ENCODE measurements around the gene JUN. TPM values are rescaled to one million over a fixed set of nuclear protein-coding genes. Genes with fewer than 3 reads are reported as not detected.

JUN gene
- total and polyA plus RNA-seq, 2 of the 13 experiments (the other 11 are each of a cell fraction or from before 2014, with no cell fraction given) = 18.2 to 22.3 TPM

DNA sequence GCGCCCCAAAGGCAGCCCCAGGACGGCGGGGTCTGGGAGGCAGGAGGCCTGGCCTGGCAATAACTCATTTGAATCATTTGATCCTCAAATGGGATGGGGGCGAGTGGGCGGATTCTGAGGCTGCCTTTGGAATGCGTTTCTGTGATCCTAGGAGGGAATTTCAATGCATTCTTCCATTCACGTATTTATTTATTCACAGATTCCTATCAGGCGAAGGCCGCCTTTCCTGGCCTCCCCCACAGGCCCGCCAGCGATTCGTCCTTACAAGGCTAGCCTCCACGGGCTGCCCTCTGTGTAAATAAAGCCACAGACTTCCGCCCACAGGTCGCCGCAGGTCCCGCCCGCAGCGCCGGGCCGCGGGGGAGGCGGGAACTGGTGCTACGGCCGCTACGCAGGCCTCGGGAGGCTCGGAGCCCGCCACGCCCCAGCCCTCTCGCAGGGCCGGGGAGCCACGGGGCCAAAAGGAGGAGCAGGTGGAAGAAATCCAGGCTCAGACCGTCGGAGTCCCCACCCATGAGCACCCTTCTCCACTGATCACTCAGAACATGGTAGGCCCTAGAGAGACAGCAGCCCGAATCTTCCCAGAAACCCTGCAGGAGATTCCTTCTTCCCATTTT, 31.3 kb upstream of the JUN start (continued):
- TF ChIP-seq ZNF558 (CRISPR knock-in tag; IDR thresholded peaks at IDR 0.05; ENCODE audit: borderline replicate concordance) (no peak), ZZZ3 (CRISPR knock-in tag; IDR thresholded peaks at IDR 0.05; ENCODE audit: borderline replicate concordance) (no peak), FOXA3 (CRISPR knock-in tag; IDR thresholded peaks at IDR 0.05) (peak; percentile 66), ZNF12 (CRISPR knock-in tag; IDR thresholded peaks at IDR 0.05) (no peak), GATA4 (IDR thresholded peaks at IDR 0.05; ENCODE audit: borderline replicate concordance, low read depth) (no peak), ATF1 (CRISPR knock-in tag; IDR thresholded peaks at IDR 0.05) (no peak), ZNF607 (CRISPR knock-in tag; IDR thresholded peaks at IDR 0.05; ENCODE audit: borderline replicate concordance) (no peak), ZNF572 (CRISPR knock-in tag; IDR thresholded peaks at IDR 0.05) (no peak), ELF4 (CRISPR knock-in tag; IDR thresholded peaks at IDR 0.05; ENCODE audit: borderline replicate concordance) (no peak)
- TF ChIP-seq, protein P1, sequence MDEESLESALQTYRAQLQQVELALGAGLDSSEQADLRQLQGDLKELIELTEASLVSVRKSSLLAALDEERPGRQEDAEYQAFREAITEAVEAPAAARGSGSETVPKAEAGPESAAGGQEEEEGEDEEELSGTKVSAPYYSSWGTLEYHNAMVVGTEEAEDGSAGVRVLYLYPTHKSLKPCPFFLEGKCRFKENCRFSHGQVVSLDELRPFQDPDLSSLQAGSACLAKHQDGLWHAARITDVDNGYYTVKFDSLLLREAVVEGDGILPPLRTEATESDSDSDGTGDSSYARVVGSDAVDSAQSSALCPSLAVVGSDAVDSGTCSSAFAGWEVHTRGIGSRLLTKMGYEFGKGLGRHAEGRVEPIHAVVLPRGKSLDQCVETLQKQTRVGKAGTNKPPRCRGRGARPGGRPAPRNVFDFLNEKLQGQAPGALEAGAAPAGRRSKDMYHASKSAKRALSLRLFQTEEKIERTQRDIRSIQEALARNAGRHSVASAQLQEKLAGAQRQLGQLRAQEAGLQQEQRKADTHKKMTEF (CRISPR knock-in tag; IDR thresholded peaks at IDR 0.05) = peak; percentile 42; the same call in 1 of the 2 replicates
- TF ChIP-seq, protein P2, sequence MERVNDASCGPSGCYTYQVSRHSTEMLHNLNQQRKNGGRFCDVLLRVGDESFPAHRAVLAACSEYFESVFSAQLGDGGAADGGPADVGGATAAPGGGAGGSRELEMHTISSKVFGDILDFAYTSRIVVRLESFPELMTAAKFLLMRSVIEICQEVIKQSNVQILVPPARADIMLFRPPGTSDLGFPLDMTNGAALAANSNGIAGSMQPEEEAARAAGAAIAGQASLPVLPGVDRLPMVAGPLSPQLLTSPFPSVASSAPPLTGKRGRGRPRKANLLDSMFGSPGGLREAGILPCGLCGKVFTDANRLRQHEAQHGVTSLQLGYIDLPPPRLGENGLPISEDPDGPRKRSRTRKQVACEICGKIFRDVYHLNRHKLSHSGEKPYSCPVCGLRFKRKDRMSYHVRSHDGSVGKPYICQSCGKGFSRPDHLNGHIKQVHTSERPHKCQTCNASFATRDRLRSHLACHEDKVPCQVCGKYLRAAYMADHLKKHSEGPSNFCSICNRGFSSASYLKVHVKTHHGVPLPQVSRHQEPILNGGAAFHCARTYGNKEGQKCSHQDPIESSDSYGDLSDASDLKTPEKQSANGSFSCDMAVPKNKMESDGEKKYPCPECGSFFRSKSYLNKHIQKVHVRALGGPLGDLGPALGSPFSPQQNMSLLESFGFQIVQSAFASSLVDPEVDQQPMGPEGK (CRISPR knock-in tag; IDR thresholded peaks at IDR 0.05) = peak; percentile 40; the same call in 1 of the 2 replicates
- TF ChIP-seq, protein P3, sequence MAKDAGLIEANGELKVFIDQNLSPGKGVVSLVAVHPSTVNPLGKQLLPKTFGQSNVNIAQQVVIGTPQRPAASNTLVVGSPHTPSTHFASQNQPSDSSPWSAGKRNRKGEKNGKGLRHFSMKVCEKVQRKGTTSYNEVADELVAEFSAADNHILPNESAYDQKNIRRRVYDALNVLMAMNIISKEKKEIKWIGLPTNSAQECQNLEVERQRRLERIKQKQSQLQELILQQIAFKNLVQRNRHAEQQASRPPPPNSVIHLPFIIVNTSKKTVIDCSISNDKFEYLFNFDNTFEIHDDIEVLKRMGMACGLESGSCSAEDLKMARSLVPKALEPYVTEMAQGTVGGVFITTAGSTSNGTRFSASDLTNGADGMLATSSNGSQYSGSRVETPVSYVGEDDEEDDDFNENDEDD (CRISPR knock-in tag; IDR thresholded peaks at IDR 0.05; ENCODE audit: borderline replicate concordance) = peak; percentile 56; the same call in 1 of the 2 replicates
- TF ChIP-seq, protein P4, sequence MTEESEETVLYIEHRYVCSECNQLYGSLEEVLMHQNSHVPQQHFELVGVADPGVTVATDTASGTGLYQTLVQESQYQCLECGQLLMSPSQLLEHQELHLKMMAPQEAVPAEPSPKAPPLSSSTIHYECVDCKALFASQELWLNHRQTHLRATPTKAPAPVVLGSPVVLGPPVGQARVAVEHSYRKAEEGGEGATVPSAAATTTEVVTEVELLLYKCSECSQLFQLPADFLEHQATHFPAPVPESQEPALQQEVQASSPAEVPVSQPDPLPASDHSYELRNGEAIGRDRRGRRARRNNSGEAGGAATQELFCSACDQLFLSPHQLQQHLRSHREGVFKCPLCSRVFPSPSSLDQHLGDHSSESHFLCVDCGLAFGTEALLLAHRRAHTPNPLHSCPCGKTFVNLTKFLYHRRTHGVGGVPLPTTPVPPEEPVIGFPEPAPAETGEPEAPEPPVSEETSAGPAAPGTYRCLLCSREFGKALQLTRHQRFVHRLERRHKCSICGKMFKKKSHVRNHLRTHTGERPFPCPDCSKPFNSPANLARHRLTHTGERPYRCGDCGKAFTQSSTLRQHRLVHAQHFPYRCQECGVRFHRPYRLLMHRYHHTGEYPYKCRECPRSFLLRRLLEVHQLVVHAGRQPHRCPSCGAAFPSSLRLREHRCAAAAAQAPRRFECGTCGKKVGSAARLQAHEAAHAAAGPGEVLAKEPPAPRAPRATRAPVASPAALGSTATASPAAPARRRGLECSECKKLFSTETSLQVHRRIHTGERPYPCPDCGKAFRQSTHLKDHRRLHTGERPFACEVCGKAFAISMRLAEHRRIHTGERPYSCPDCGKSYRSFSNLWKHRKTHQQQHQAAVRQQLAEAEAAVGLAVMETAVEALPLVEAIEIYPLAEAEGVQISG (CRISPR knock-in tag; IDR thresholded peaks at IDR 0.05) = no peak
- TF ChIP-seq, protein P5, sequence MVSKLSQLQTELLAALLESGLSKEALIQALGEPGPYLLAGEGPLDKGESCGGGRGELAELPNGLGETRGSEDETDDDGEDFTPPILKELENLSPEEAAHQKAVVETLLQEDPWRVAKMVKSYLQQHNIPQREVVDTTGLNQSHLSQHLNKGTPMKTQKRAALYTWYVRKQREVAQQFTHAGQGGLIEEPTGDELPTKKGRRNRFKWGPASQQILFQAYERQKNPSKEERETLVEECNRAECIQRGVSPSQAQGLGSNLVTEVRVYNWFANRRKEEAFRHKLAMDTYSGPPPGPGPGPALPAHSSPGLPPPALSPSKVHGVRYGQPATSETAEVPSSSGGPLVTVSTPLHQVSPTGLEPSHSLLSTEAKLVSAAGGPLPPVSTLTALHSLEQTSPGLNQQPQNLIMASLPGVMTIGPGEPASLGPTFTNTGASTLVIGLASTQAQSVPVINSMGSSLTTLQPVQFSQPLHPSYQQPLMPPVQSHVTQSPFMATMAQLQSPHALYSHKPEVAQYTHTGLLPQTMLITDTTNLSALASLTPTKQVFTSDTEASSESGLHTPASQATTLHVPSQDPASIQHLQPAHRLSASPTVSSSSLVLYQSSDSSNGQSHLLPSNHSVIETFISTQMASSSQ (IDR thresholded peaks at IDR 0.05; ENCODE audit: low read depth) = no peak
- TF ChIP-seq, protein P5 (CRISPR knock-in tag; IDR thresholded peaks at IDR 0.05; ENCODE audit: borderline replicate concordance) = no peak

Data from HepG2 (cell line).